GM12801 (cell line): ENCODE results near the gene NUMB.

Source experiments
- CTCF ChIP-seq: IDR thresholded peaks from one replicate; pipeline ENCODE4 v1.5.1; 2011; ENCODE audit warnings: control low read depth; ENCODE audit not compliant: insufficient read length; ENCODE audit errors: extremely low read depth

The NUMB gene

GRCh38 chr14:73261520-73262426, 196.6 kb downstream of the NUMB start:
- TF ChIP-seq CTCF, result no peak

- TF ChIP-seq CTCF, result no peak
Measured at GRCh38 chr14:73261075-73261474, 197.3 kb downstream of the NUMB start.

GRCh38 chr14:73260574-73260973, 197.8 kb downstream of the NUMB start:
- TF ChIP-seq CTCF, result no peak

- no peak for TF ChIP-seq CTCF
Measured at GRCh38 chr14:73259837-73260236, 198.5 kb downstream of the NUMB start.

- no peak for TF ChIP-seq CTCF
Measured at GRCh38 chr14:73258845-73259611, 199.3 kb downstream of the NUMB start.

- TF ChIP-seq CTCF, result no peak
Measured at GRCh38 chr14:73258076-73258475, 200.3 kb downstream of the NUMB start.

GRCh38 chr14:73255693-73256225, 202.6 kb downstream of the NUMB start:
- TF ChIP-seq CTCF, result no peak
